ENCODE results near the gene UNC80. TPM values are rescaled to one million over a fixed set of nuclear protein-coding genes. Genes with fewer than 3 reads are reported as not detected.

Gene UNC80
- total RNA-seq, 4 donors from 2014 or later = not detected

- Histone ChIP-seq H3K27me3 (no peaks in the 10 kb centered on the region), H3K4me3 (no peak overlapping the region), H3K27ac (no peak overlapping the region), H3K36me3 (no peaks in the 10 kb centered on the region), H3K9me3 (no peaks in the 10 kb centered on the region), H3K4me1 (no peaks in the 10 kb centered on the region)
- no peak for TF ChIP-seq POLR2A (IDR thresholded peaks at IDR 0.05)
- no peak for TF ChIP-seq CTCF (IDR thresholded peaks at IDR 0.05)
- DNase-seq = no peak
These were observed 212.7 kb downstream of the UNC80 start for GRCh38 chr2:209984291-209984690.

DNA sequence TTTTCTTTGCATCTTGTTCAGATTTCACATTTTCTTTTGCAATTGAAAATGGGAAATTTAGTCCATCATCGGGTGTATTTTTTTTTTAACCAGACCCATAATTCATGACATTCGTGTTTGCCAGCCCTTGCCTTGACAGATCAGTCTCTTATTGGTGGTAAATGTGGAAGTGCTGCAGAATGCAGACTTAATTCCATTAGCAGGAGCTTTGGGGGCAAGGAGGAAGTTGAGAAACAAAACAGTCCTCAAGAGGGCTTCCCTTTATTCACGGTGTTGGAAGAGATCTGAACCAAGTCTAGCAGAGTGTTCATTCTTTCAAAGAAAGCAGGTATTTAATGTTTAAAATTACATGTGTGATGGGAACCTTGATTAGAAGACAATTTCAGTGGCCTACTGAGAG, 214.2 kb downstream of the UNC80 start:
- Histone ChIP-seq H3K9me3 (no peaks in the 10 kb centered on the region), H3K27ac (no peak overlapping the region), H3K27me3 (no peaks in the 10 kb centered on the region), H3K4me3 (no peak overlapping the region), H3K4me1 (no peaks in the 10 kb centered on the region), H3K36me3 (no peaks in the 10 kb centered on the region)
- TF ChIP-seq CTCF (IDR thresholded peaks at IDR 0.05) = no peak
- no peak for TF ChIP-seq POLR2A (IDR thresholded peaks at IDR 0.05)
- DNase-seq = no peak

DNA sequence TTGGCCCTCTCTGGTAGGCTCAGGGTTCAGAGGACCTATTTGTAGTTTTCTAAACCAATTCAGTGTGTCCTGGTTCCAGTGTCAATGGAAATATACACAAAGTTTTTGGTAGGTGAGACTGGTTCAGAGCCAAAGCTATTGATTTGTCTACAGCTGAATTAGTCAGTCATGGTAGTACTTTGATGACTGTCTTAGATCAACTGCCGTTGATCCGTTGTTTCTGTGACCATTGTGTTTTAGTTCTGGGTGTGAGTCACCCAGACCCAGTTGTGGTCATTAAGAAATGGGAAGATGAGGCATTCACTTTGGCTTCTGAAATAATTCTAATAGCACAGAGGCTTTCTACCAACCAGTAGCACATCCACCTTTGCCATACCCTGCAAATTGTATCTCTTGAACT, 214.8 kb downstream of the UNC80 start:
- TF ChIP-seq CTCF (IDR thresholded peaks at IDR 0.05) (no peak), POLR2A (IDR thresholded peaks at IDR 0.05) (no peak)
- no peak for DNase-seq
- Histone ChIP-seq H3K27ac (no peak overlapping the region), H3K27me3 (no peaks in the 10 kb centered on the region), H3K9me3 (no peaks in the 10 kb centered on the region), H3K4me3 (no peak overlapping the region), H3K4me1 (no peaks in the 10 kb centered on the region), H3K36me3 (no peaks in the 10 kb centered on the region)

DNA sequence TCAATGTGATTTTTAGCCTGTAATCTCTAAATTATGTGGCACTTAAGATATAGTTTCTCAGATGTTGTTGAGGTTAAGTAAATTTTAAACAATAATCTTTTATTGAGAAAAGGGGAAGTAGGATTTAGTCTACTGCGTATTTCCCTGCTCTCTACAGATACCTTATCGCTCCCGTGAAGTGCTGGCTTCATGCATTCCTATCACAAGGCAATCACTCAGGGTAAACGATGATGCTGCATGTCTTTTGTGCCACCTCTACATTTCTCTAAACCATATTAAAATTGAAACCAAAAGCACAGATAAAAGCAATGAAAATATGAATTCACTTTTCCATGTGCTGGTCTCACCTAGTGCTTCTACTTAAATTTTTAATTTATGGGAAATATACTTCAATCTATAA, 216.4 kb downstream of the UNC80 start:
- Histone ChIP-seq H3K4me3 (no peak overlapping the region), H3K27ac (no peak overlapping the region), H3K36me3 (no peaks in the 10 kb centered on the region), H3K4me1 (no peaks in the 10 kb centered on the region), H3K27me3 (no peaks in the 10 kb centered on the region), H3K9me3 (no peaks in the 10 kb centered on the region)
- no peak for TF ChIP-seq CTCF (IDR thresholded peaks at IDR 0.05)
- TF ChIP-seq POLR2A (IDR thresholded peaks at IDR 0.05) = no peak
- DNase-seq = no peak

- no peaks in the 10 kb centered on the region for H3K27me3 ChIP-seq
- no peaks in the 10 kb centered on the region for H3K36me3 ChIP-seq
- H3K4me3 ChIP-seq = no peak overlapping the region
- H3K4me1 ChIP-seq = no peaks in the 10 kb centered on the region
- H3K9me3 ChIP-seq = no peaks in the 10 kb centered on the region
- TF ChIP-seq CTCF (IDR thresholded peaks at IDR 0.05) = no peak
- no peak for TF ChIP-seq POLR2A (IDR thresholded peaks at IDR 0.05)
- no peak overlapping the region for H3K27ac ChIP-seq
- no peak for DNase-seq
These were observed 219.2 kb downstream of the UNC80 start for GRCh38 chr2:209990838-209991237.

- no peak for DNase-seq
- no peak for TF ChIP-seq POLR2A (IDR thresholded peaks at IDR 0.05)
- no peak for TF ChIP-seq CTCF (IDR thresholded peaks at IDR 0.05)
- no peaks in the 10 kb centered on the region for H3K4me1 ChIP-seq
- H3K36me3 ChIP-seq = no peaks in the 10 kb centered on the region
- H3K4me3 ChIP-seq = no peak overlapping the region
- no peak overlapping the region for H3K27ac ChIP-seq
- no peaks in the 10 kb centered on the region for H3K27me3 ChIP-seq
- no peaks in the 10 kb centered on the region for H3K9me3 ChIP-seq
These were observed 222.3 kb downstream of the UNC80 start for GRCh38 chr2:209993968-209994367.

Measured in Peyer's patch (tissue), 4 donors.